PC-3 (cell line): ENCODE data around the gene MARCHF6. TPM values are rescaled to one million over a fixed set of nuclear protein-coding genes. Genes with fewer than 3 reads are reported as not detected.
A peak's percentile ranks its signal among the peaks of the same experiment; 100 is the strongest.

ENCODE experiments used
- ATAC-seq: fragments of 200-7000 bp; cut with Tn5 transposase; 2 replicates; pipeline ENCODE4 v1.9.1; 2020; ENCODE audit warnings: mild to moderate bottlenecking, moderate library complexity
- BruUV-seq: library from RNA; stranded (reverse); fragments of 400-500 nt; replicated peaks from 2 replicates; lab custom pipeline; 2021; lab: Mats Ljungman, UMichigan
- CTCF ChIA-PET: fragments of 300-600 bp; sonication (Branson Sonifier 250); formaldehyde crosslinking; loops from one replicate; lab custom pipeline; 2022; ENCODE audit warnings: antibody characterized with exemption; lab: Charles Lee
- POLR2A ChIA-PET: fragments of 300-600 bp; sonication (Branson Sonifier 250); formaldehyde crosslinking; loops from one replicate; lab custom pipeline; 2022; ENCODE audit warnings: antibody characterized with exemption; ENCODE audit not compliant: unreplicated experiment; lab: Charles Lee
- DNase-seq: peaks from one replicate; pipeline ENCODE4 v3.0.0-alpha.2; 2015
- H2AFZ ChIP-seq: fragments of 300-600 bp; sonication (generic); 2 replicates; pipeline ENCODE4 v1.6.0; 2016; ENCODE audit warnings: antibody characterized with exemption, low read length
- H3F3A ChIP-seq: fragments of 300-600 bp; sonication (generic); one replicate; pipeline ENCODE4 v1.6.0; 2017; ENCODE audit warnings: antibody characterized with exemption, low read length, control low read depth, mild to moderate bottlenecking; ENCODE audit not compliant: unreplicated experiment
- H3K27ac ChIP-seq: fragments of 300-600 bp; sonication (generic); 2 replicates; pipeline ENCODE4 v1.5.1; 2016; ENCODE audit warnings: mild to moderate bottlenecking, low read length
- H3K27me3 ChIP-seq: fragments of 300-600 bp; sonication (generic); 2 replicates; pipeline ENCODE4 v1.6.1; 2016; ENCODE audit warnings: low read length, mixed read lengths
- H3K36me3 ChIP-seq: fragments of 300-600 bp; sonication (generic); 2 replicates; pipeline ENCODE4 v1.6.1; 2016; ENCODE audit warnings: low read depth, mixed run types, low read length, mixed read lengths
- H3K4me1 ChIP-seq: fragments of 300-600 bp; sonication (generic); 2 replicates; pipeline ENCODE4 v1.5.1; 2016; ENCODE audit warnings: low read length; ENCODE audit not compliant: insufficient read depth
- H3K4me2 ChIP-seq: fragments of 300-600 bp; sonication (generic); 2 replicates; pipeline ENCODE4 v1.6.0; 2016; ENCODE audit warnings: low read length
- H3K4me3 ChIP-seq: fragments of 300-600 bp; sonication (generic); 2 replicates; pipeline ENCODE4 v1.5.1; 2016; ENCODE audit warnings: mild to moderate bottlenecking, low read length, mixed read lengths
- H3K79me2 ChIP-seq: fragments of 300-600 bp; sonication (generic); 2 replicates; pipeline ENCODE4 v1.6.1; 2017; ENCODE audit warnings: low read length, mixed read lengths
- H3K9ac ChIP-seq: fragments of 300-600 bp; sonication (generic); 2 replicates; pipeline ENCODE4 v1.6.0; 2016; ENCODE audit warnings: mild to moderate bottlenecking, low read length
- H3K9me2 ChIP-seq: fragments of 300-600 bp; sonication (generic); replicated peaks from 2 replicates; pipeline ENCODE4 v1.6.1; 2016; ENCODE audit warnings: mixed run types, low read length, mixed read lengths
- H3K9me3 ChIP-seq: fragments of 300-600 bp; sonication (generic); 2 replicates; pipeline ENCODE4 v1.6.1; 2016; ENCODE audit warnings: low read length, mixed read lengths
- H4K20me1 ChIP-seq: fragments of 300-600 bp; sonication (generic); 2 replicates; pipeline ENCODE4 v1.6.1; 2016; ENCODE audit warnings: low read length, mixed read lengths
- CTCF ChIP-seq: fragments of 300-600 bp; sonication (generic); conservative IDR thresholded peaks from 2 replicates; pipeline ENCODE4 v1.5.1; 2017; ENCODE audit warnings: antibody characterized with exemption, low read depth, mild to moderate bottlenecking, low read length
- EZH2 ChIP-seq: fragments of 300-600 bp; sonication (generic); IDR thresholded peaks from one replicate; pipeline ENCODE4 v1.6.1; 2017; ENCODE audit warnings: antibody characterized with exemption, mild to moderate bottlenecking, low read length; ENCODE audit not compliant: unreplicated experiment
- EZH2phosphoT487 ChIP-seq: fragments of 300-600 bp; sonication (generic); IDR thresholded peaks from 2 replicates; pipeline ENCODE4 v1.6.1; 2018; ENCODE audit warnings: mild to moderate bottlenecking, antibody characterized with exemption, low read length, borderline replicate concordance
- intact Hi-C: fragments of 100-400 bp; cut with micrococcal nuclease; formaldehyde crosslinking; loops from 2 replicates; pipeline ENCODE4 v1.9.0; 2023
- total RNA-seq: library from RNA; depleted of rRNA; stranded (reverse); fragments of >200 nt; gene quantifications from 2 replicates; pipeline ENCODE4 v1.2.3, GENCODE V29; 2014; rRNA removed

The MARCHF6 gene
- total RNA-seq, 1 experiment from 2014 or later = 140 TPM

DNA sequence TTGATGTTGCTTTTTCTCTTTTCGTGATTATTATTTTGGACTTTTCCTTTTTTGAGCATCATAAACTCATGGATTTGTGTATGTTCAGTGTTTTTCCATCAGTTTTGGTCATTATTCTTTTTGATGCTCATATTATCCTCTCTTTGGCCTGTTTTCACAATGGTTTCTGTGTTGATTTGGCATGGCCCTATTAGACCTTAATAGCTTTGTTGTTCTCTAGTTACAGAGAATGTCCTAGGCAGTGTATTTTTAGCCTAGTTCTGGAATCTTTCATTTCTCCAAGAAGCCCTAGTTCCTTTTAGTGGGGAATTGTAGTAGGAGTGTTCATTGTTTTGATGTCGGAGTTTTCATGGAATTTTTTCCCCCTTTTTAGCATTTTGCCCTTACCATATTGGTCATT, 46.9 kb downstream of the MARCHF6 start:
- H3K27ac ChIP-seq = no peak overlapping the region
- no peak for ATAC-seq
- H3K9me2 ChIP-seq = no peaks in the 10 kb centered on the region
- H3K79me2 ChIP-seq = no peaks in the 10 kb centered on the region
- no peak overlapping the region for H2AFZ ChIP-seq
- H3F3A ChIP-seq = no peaks in the 10 kb centered on the region
- intact Hi-C loops = no loop called here
- 0 out of 2 replicates have a peak, but pooled peaks cover 4% of the 10 kb centered on the region for H4K20me1 ChIP-seq
- TF ChIP-seq EZH2phosphoT487 (no peak), CTCF (no peak), EZH2 (no peak)
- no peaks in the 10 kb centered on the region for H3K4me1 ChIP-seq
- no TSS peak for BruUV-seq
- DNase-seq = no peak
- H3K4me3 ChIP-seq = no peak overlapping the region
- CTCF ChIA-PET = no interaction called here
- POLR2A ChIA-PET = no interaction called here
- H3K36me3 ChIP-seq = peaks cover 86% of the 10 kb centered on the region
- H3K9ac ChIP-seq = no peak overlapping the region
- H3K9me3 ChIP-seq = no peaks in the 10 kb centered on the region
- H3K4me2 ChIP-seq = no peak overlapping the region
- no peaks in the 10 kb centered on the region for H3K27me3 ChIP-seq

- Histone ChIP-seq H3F3A (no peaks in the 10 kb centered on the region), H3K27ac (no peak overlapping the region), H3K79me2 (no peaks in the 10 kb centered on the region), H4K20me1 (0 out of 2 replicates have a peak, but pooled peaks cover 4% of the 10 kb centered on the region), H3K4me1 (no peaks in the 10 kb centered on the region), H3K36me3 (peaks cover 86% of the 10 kb centered on the region), H3K9me2 (no peaks in the 10 kb centered on the region), H3K4me2 (no peak overlapping the region), H2AFZ (no peak overlapping the region), H3K27me3 (no peaks in the 10 kb centered on the region), H3K9ac (no peak overlapping the region), H3K4me3 (no peak overlapping the region), H3K9me3 (no peaks in the 10 kb centered on the region)
- ChIA-PET POLR2A (no interaction called here), CTCF (no interaction called here)
- no TSS peak for BruUV-seq
- intact Hi-C loops = no loop called here
- ATAC-seq (no peak), DNase-seq (no peak)
- no peak for TF ChIP-seq CTCF
- no peak for TF ChIP-seq EZH2
- no peak for TF ChIP-seq EZH2phosphoT487
These were observed 47.3 kb downstream of the MARCHF6 start for GRCh38 chr5:10400831-10401230.

DNA sequence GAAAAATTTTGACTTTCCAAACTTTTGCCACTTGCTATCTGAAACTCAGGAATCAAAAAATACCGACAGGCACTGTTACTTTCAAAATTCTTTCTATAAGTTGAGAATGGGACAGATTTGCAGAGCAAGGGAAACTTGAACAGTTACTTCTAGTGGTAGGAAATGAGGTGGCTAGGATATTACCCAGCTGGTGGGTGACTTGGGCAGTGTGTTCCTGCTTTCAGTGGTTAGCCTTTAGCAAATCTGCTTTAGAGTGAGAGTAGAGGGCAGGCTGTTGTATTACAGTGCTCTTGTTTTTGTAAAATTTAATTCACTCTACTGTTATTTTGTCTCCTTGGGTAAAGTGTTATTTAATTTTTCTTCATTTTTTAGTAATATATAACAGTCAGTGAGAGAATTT, 48.0 kb downstream of the MARCHF6 start:
- ATAC-seq (no peak), DNase-seq (no peak)
- H3K4me3 ChIP-seq = no peak overlapping the region
- H3K36me3 ChIP-seq = peaks cover 86% of the 10 kb centered on the region
- H2AFZ ChIP-seq = no peak overlapping the region
- POLR2A ChIA-PET = no interaction called here
- intact Hi-C loops = no loop called here
- no peak overlapping the region for H3K9ac ChIP-seq
- no peak overlapping the region for H3K27ac ChIP-seq
- TF ChIP-seq EZH2 = no peak
- no peak for TF ChIP-seq EZH2phosphoT487
- TF ChIP-seq CTCF = no peak
- no peaks in the 10 kb centered on the region for H3F3A ChIP-seq
- H3K27me3 ChIP-seq = no peaks in the 10 kb centered on the region
- CTCF ChIA-PET = no interaction called here
- H3K9me2 ChIP-seq = no peaks in the 10 kb centered on the region
- TSS peak; percentile 21 for BruUV-seq
- no peaks in the 10 kb centered on the region for H3K4me1 ChIP-seq
- H4K20me1 ChIP-seq = 0 out of 2 replicates have a peak, but pooled peaks cover 4% of the 10 kb centered on the region
- H3K79me2 ChIP-seq = no peaks in the 10 kb centered on the region
- H3K9me3 ChIP-seq = no peaks in the 10 kb centered on the region
- no peak overlapping the region for H3K4me2 ChIP-seq

Other genes with a start within 250 kb of the MARCHF6 start
- gene ATPSCKMT, start 103.8 kb upstream of the MARCHF6 start, total RNA-seq = 26.7 and 49.0 TPM in 2 replicates
- gene CCT5, start 103.4 kb upstream of the MARCHF6 start, total RNA-seq = 1,309 and 1,334 TPM in 2 replicates
- 35.7 and 38.4 TPM in 2 replicates for gene CMBL, start 45.8 kb upstream of the MARCHF6 start, total RNA-seq
- gene ROPN1L, start 88.2 kb downstream of the MARCHF6 start, total RNA-seq = 0.95 and 1.7 TPM in 2 replicates
- 13.2 and 14.9 TPM in 2 replicates for gene ANKRD33B, start 210.4 kb downstream of the MARCHF6 start, total RNA-seq